Kidney glomerular epithelial cell (primary cell): Measurements from ENCODE around the gene RARB.

ENCODE experiments used
- DNase-seq: peaks from one replicate; lab custom pipeline; 2025; lab: John Stamatoyannopoulos, UW

RARB gene

DNA sequence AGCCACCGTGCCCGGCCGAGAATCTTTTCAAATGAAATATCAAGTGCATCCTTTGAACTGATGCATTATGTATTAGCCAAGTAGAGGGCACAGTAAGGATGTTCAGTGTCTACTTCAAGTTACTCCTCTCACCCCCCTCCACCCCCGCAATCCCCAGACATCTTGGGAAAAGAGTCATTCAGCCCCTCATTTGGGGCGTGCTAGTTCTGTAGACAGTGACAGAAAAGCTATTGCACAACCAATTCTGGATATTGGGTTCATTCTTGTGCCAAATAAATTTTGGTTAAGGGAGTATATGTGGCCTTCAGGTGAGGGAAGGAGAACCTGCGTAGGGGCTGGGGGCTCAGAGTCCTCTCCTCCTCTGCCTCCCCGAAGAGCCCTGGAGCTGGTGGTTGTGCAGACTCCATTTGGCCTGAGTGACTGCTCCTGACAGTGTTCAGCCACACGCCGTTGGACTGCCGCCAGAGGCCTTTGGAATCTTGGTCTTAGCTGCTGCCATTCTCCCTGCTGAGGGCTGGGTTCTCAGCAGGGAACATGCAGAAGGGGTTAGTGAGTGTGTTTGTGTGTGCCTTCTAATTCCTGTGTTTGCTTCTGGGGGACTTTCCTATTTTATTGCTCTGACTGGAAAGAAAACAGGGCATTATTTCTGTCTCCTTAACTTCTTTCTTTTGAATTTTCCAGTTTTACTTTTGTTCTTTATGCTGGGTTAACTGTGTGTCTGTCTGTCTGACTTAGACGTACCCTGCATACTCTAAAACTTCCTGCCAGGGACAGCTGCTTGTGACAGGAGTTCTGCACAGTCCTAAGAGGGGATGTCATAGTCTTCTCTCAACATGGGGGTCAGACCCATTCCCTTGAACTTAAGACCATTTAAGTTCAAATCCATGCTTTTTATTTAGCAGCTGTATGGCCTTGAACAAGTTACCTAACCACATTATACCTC lies 21.0 kb downstream of the RARB start:
- DNase-seq: no peak

DNA sequence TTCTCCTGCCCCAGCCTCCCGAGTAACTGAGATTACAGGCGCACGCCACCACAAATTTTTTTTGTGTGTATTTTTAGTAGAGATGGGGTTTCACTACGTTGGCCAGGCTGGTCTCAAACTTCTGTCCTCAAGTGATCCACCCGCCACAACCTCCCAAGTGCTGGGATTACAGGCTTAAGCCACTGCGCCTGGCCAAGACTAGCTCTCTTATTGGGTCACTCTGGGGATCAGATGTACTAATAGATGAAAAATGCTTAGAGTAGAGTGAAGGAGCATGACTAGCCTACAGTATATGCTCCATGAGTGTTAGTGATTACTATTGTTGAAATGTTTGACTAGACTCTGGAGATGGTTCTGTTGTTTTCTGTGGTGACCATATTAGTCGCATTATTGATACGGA lies 21.8 kb downstream of the RARB start:
- no peak for DNase-seq

DNA sequence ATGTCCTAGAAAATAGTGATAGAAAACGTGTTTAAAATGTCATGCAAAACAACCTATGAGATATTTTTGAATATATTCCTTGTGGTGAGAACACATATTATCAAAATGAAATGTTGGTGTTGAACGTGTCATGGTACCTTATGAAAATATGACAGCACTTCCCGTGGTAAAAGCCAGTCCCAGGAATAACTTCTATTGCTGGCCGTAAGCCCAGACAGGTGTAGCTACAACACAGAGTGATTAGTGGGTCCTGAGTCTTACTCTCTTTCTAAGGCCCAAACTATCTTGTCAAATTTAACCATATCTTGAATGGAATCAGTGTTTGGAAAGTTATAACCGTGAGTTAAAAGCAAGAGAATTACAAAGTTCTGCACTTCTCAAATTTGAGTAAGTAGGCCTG lies 24.1 kb downstream of the RARB start:
- DNase-seq: no peak

DNA sequence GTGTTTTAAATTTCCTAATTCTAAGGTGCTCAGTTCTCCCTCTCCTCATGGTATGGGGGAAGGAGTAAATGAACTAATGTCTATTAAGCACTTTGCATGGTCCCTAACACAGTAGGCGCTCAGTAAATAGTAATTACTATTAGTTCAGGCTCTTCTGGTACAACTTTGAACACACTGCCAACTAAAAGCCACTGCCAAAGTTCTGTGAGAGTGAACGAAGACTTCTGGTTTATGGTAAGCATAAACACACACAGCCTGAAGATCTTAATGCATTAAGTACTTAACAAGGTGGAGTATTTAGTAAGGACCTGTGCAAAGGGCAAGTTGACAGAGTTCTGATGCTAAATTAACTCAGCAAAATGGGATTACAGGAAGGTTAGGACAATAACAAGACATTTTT lies 24.7 kb downstream of the RARB start:
- DNase-seq: no peak

DNA sequence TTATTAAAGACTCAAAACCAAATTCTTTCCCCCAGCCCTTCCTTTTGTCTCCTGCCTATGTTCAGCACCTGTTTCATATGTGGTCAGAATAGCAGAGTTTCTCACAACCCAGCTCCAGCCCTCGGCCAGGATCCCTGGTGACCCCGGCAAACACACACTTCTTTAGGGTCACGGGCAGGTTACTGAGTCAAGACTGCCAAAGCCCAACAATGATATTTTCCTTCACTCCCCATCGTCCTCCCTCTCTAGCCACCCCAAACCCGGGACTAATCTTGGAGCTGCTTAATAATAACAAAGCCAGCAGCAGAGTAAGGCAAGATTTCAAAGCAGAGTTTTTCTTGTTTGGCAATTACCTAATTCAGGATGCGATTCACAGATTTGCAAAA lies 25.5 kb downstream of the RARB start:
- no peak for DNase-seq

DNA sequence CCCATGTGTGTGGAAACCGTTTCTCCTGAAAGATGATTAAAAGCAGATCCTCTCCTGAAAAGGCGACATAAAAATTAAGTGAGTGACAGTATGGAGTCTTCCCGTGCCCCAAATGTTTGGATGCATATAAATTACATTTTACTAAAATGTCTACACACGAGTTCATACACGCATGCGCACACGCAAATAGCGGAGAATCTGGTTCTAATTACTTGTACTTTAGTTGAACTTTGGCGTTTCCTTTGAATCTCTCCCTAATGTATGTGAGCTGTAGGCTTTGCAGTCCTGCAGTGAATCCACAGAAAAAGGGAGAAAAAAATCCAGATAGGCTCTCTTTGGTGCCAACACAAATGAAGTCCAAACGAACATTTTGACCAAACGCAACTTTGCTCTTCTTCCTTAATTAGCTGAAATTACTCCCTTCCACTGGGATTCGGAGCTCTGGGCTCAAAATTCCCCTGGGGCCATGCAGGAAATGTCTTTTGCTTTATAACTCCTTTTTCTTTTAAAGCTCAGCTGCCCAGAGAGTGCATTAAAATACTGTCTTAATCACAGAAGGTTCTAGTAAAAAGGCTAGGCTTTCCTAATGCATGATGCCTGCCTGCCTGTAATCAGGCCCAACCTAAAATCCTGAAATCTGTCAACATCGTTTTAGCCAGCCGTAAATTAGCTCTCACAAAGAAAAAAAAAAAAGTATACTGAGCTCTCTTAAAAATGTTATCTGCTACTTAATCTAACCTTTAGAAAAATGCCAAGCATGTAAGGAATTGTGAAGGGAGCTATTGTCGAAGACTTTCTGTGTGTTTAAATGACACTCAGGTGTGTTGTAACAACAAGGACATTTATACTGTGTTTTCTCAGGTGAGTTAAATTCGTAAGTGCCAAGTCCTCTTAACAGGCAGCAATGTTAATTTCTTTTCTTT lies 26.2 kb downstream of the RARB start:
- no peak for DNase-seq

DNA sequence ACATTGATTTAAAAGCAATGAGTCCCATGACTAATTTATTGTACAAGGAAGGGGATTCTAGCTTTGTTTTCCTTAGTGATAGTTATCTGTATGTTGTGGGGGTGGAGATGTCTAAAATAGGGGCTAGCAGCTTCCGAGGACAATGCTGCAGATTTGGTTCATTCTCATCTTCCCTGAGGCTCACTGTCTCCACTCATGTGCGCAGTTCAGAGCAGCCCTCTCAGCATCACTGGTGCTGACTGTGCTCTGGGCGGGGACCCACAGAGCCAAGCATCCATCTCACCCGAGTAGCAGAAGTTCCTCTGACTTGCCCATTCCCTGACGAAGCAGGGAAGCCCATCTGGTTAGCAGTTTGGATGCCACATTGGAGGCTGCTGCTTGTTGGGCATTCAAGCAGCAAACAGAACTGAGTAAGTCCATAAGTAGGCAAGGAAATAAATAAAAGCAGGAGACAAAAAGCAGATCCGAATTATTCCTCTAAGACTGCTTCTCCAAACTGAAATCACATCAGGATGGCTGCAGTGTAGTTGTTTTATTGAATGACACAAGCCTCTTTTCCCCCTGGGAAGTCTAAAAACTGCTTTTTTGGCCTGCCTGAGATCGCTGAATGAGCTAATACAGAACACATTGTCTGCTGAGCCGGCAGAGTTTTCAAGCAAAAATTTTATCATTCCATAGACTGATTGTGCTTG lies 27.5 kb downstream of the RARB start:
- no peak for DNase-seq

DNA sequence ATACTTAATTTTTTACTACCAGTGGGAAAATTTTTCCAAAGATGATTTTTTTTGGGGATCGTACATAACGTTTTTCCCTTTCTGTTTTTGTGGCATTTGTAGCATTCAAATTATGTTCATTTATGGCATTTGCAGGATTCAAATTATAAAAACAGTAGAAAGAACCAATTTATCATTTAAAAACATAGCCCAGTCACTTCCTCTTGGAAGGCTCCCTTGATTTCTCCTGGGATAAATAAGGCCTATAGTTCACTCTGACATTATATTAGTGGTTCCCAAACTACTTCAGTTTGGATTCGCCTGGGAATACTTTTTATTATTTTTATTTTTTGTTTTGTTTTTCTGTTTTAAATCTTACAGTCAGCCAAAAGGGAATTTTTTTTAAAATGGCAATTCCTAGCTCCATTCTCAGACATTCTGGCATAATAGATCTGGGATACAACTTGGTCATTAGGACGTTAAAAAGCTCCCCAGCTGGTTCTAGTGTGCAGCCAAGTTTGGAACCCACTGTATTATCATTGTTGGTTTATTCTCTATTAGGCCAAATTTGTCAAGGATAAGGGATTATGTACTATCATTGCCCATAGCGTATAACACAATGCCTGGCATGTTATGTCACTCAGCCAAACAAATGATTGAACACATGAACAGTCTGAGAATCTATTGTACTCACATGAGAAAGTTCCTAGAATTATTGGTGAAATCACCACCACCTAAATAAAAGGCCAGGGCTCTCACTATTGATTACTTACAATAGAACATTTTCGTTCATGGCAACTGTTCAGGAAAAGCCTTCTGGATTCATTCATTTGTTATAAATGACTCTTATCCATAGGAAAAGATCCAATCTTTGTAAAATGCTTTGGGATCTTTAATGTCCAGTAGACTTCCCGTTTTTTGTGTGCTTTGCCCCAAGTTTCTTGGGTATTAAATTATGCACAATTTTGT lies 28.9 kb downstream of the RARB start:
- no peak for DNase-seq

GRCh38 chr3:25457671-25458419 lies 29.8 kb downstream of the RARB start:
- no peak for DNase-seq

DNA sequence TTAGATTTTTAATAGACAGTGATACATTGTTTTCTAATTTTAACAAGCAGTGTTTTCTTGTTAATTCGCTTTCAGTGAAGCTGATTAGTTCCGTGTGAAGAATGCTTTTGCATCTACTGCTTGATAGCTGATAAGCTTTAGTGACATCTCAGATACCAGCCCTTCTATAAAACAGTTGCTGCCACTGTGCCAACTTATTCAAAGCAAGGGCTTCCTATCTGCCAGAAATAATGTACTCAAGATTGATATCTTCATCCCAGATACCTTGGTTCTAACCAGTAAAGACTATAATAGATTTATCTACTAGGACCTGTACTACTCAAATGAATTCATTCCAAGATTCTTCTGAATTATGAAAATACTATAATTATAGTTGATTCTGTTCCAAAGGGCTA lies 30.4 kb downstream of the RARB start:
- no peak for DNase-seq

DNA sequence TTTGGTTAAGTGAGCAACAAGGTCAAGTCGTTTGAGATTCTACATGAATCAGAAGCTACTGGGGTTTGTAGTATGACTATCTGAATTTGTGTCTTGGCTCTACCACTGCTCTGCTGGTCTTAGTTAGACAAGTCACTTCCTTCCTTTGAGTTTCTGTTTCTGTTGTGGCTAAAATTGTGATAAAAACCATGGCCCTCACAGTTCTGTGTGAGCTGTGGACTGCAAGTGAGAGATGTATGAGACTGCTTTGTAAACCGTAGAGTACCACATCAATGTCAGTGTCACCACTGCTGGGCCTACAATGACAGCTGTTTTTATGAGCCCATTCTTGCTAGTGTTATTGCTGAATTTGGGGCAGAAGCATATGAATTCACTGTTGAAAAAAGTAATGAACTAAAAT lies 32.7 kb downstream of the RARB start:
- no peak for DNase-seq

DNA sequence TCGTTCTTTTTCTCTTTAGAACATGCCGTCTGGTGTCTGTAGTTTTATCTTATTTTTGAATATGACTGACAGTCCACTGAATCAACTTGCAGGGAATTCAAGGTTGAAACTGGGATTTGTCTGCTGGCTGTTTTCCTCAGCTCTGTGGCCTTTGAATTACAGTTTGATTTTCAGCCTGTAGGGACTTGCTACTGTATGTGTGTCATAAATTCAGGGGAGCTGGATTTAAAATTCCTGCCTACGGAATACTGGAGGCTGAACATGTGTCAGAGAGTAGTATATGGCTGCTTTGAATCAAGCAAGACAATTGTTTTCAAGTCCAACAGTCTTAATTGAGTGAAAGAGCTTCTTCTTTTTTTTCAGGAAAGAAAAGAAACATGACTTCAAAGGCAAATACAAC lies 33.9 kb downstream of the RARB start:
- DNase-seq: no peak

- DNase-seq: no peak
These were observed 34.4 kb downstream of the RARB start for GRCh38 chr3:25462495-25462894.

DNA sequence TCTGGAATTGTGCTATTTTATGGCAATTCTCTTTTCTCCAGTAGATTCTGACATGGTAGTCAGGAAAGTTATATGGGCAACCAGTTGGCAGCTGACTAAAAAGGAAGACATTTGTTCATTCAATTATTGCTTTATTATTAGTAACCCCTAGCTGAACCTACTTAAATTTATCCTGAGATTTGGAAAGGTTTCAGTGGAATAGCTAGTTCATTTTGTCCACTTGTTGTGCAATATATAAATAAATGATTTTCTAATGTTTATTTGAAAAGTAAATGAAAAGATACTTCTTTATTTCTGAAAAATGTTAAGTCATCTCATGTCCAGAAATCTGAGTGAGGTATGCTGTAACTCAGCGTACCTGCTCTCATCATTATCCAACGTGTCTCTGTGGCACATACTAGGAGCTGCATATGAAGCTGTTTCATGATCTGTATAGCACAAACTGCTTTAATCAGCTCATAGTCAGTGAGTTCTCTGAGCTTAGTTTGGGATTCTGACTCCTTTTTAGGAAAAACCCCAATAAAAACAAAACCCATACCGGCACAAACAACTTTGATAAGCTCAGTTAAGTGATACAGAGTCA lies 35.9 kb downstream of the RARB start:
- DNase-seq: no peak

DNA sequence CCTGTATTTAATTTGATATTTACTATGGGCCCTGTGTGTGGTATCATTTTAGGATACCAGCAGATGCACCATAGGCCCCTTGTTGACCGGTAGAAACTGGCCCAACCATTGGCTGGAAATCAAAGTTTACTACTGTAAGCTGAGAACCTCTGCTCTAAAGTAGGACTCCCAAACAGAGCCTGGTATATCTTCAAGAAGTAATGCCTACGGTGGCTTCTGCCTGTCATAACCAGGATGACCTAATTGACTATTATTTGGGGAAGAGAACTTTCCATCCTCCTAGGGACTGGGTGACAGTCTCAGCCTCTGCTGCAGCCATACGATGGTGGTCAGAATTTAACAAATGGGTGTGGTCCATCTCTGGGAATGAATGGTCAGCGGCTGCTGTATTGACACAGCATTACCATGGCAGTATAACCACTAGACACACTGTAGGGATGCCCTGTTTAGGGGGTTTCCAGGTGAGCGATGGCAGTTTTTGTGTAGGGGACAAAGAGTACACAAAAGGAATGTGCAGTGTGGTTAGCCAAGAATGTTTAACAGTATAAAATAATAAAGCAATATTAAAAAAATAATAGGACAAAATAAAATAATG lies 37.3 kb downstream of the RARB start:
- DNase-seq: no peak

DNA sequence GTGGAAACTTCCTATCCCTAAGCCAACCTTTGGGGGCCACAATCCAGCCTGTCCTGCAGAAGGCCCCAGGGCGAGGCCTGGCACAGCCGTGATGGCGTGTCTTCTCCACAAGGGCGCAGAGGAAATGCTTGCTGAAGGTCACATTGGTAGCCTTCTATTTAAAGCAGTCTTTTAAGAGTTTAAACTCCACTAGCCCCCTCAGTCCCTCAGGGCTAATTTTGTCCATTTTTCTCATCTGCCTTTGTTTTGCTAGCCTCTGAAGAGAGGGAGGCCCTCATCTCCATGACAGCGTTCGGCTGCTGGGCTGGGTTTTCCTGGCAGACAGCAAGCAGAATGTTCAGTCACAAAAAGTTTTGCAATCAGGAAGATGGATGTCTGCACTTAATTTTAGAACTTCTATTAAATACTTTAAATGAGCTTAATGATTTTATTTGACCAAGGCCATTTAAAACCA lies 40.8 kb downstream of the RARB start:
- no peak for DNase-seq

GRCh38 chr3:25469558-25469957 lies 41.5 kb downstream of the RARB start:
- no peak for DNase-seq

DNA sequence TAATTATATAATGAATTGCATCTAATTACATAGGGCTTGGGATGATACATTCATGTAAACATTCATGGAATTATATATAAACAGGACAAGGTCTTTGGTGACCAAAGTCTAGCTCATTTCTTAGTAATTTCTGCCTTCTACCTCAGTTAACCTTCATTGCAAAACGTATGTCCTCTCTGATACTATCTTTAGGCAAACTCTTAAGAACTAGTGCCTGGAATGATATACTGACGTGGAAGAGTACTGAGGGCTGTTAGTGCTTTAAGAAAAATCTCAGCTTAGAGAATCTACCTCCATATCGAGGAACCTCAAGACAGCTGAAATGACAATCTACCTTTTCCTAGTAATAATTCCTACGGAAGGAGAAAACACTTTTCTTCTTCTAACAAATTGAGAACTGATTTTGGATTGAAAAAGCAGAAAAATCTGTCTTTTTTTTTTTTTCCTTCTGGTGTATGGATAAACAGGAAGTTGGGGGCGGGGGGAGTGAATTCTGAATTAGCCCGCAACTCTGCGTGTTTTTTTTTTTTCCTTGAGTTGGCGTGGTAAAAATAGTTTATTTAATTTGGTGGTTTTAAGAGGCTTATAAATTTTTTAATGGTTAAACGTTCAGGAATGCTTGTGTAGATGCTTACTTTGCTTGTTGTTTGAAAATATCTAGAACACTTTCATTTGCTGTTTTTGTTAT lies 43.2 kb downstream of the RARB start:
- no peak for DNase-seq

- DNase-seq: no peak
These were observed 44.1 kb downstream of the RARB start for GRCh38 chr3:25472153-25472552.
